PC-9 (cell line): ENCODE results near the gene ZNF692.

ENCODE experiments used
- CTCF ChIP-seq: fragments of 200-600 bp; sonication (generic); conservative IDR thresholded peaks from 2 replicates; pipeline ENCODE4 v1.6.1; 2017; ENCODE audit warnings: mixed run types, antibody characterized with exemption, mild to moderate bottlenecking, moderate library complexity
- EZH2 ChIP-seq: fragments of 200-600 bp; sonication (generic); IDR thresholded peaks from 2 replicates; pipeline ENCODE4 v1.8.0; 2017; ENCODE audit warnings: antibody characterized with exemption, low read depth

DNA sequence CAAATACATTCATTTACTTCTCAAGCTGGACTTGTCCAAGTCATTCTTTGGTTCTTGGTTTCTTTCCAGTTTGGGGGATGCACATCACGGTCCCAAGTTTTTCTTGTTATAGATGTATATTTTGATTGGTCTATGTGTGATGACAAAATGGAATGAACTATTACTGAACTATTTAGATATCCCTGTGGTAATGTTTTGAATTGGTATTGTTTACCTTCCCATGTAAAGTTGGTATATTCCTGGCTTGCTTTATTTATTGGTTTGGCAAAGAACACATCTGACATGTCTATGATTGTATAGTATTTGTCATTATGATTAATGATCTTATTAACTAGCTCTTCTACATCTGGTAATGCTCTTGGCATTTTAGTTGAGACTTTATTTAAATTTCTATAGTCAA is 22.4 kb upstream of the ZNF692 start:
- TF ChIP-seq CTCF (no peak), EZH2 (no peak)
